Endothelial cell of umbilical vein (primary cell): Measurements from ENCODE around the gene VPS8. TPM values are rescaled to one million over a fixed set of nuclear protein-coding genes. Genes with fewer than 3 reads are reported as not detected.

Source experiments
- BruUV-seq: library from RNA; stranded (reverse); fragments of 400-500 nt; replicated peaks from 2 replicates; lab custom pipeline; 2021; lab: Mats Ljungman, UMichigan
- CTCF ChIA-PET: fragments of 300-600, 350-600 bp; sonication (Branson Sonifier 250); formaldehyde crosslinking; loops from one replicate; lab custom pipeline; 2021; ENCODE audit warnings: antibody characterized with exemption, inconsistent platforms; lab: Charles Lee
- POLR2A ChIA-PET: fragments of 300-600, 350-600 bp; sonication (Branson Sonifier 250); formaldehyde crosslinking; loops from one replicate; lab custom pipeline; 2021; ENCODE audit warnings: antibody characterized with exemption, inconsistent platforms; lab: Charles Lee
- DNase-seq: peaks from one replicate; pipeline ENCODE4 v3.0.0-alpha.2; 2011; ENCODE audit warnings: low read depth, low spot score
- FAIRE-seq: peaks from 2 replicates; lab custom pipeline; 2011; peaks lifted over from hg19 to GRCh38; lab: Jason Lieb, UNC
- H2AFZ ChIP-seq: 2 replicates; pipeline ENCODE4 v1.6.0; 2012; ENCODE audit warnings: low read depth, low read length, control low read depth, inconsistent platforms
- H3K27ac ChIP-seq: 2 replicates; pipeline ENCODE4 v1.5.1; 2011; ENCODE audit warnings: low read depth, mild to moderate bottlenecking, control low read depth, low read length, moderate library complexity; ENCODE audit not compliant: insufficient read depth
- H3K27me3 ChIP-seq, 2 experiments: 2 replicates each; pipeline versions ENCODE4 v1.6.0 to v1.6.1; 2011; ENCODE audit warnings: low read length in 2 of 2, mixed read lengths in 1 of 2; ENCODE audit not compliant: control insufficient read depth in 2 of 2, insufficient read depth in 2 of 2
- H3K36me3 ChIP-seq, 2 experiments: 2 replicates in 1 of 2; 3 replicates in 1 of 2; pipeline ENCODE4 v1.5.1; 2011; ENCODE audit warnings: low read length in 2 of 2, mild to moderate bottlenecking in 1 of 2, moderate library complexity in 1 of 2; ENCODE audit not compliant: control insufficient read depth in 2 of 2, insufficient read depth in 2 of 2; ENCODE audit errors: extremely low read depth in 1 of 2
- H3K4me1 ChIP-seq: 3 replicates; pipeline ENCODE4 v1.5.1; 2011; ENCODE audit warnings: mild to moderate bottlenecking, low read length; ENCODE audit not compliant: control insufficient read depth, insufficient read depth; ENCODE audit errors: extremely low read depth
- H3K4me2 ChIP-seq: 2 replicates; pipeline ENCODE4 v1.6.1; 2011; ENCODE audit warnings: low read length, control low read depth, mixed read lengths; ENCODE audit not compliant: insufficient read depth
- H3K4me3 ChIP-seq, 3 experiments: fragments of 200-600 bp in 1 of 3; sonication (generic), shearing (Covaris generic) in 1 of 3; replicated peaks in 1 of 3; 2 replicates each; pipeline ENCODE4 v1.5.1; 2011 to 2016; ENCODE audit warnings: control low read depth in 3 of 3, low read length in 3 of 3, mild to moderate bottlenecking in 2 of 3, inconsistent platforms in 1 of 3, low read depth in 1 of 3, moderate library complexity in 1 of 3; ENCODE audit not compliant: insufficient read depth in 1 of 3
- H3K79me2 ChIP-seq: 2 replicates; pipeline ENCODE4 v1.6.0; 2012; ENCODE audit warnings: low read length, inconsistent platforms; ENCODE audit not compliant: control insufficient read depth, insufficient read depth
- H3K9ac ChIP-seq: replicated peaks from 2 replicates; pipeline ENCODE3; 2011; ENCODE audit warnings: low read length, control low read depth; ENCODE audit not compliant: insufficient read depth; ENCODE audit errors: extremely low read depth
- H3K9me1 ChIP-seq: replicated peaks from 3 replicates; pipeline ENCODE4 v1.6.0; 2011; ENCODE audit warnings: mild to moderate bottlenecking, low read length; ENCODE audit not compliant: control insufficient read depth, insufficient read depth; ENCODE audit errors: extremely low read depth
- H3K9me3 ChIP-seq: replicated peaks from 2 replicates; pipeline ENCODE4 v1.5.1; 2012; ENCODE audit warnings: low read length, inconsistent platforms; ENCODE audit not compliant: control insufficient read depth, insufficient read depth
- H4K20me1 ChIP-seq: replicated peaks from 2 replicates; pipeline ENCODE3; 2011; ENCODE audit warnings: mild to moderate bottlenecking, low read length; ENCODE audit not compliant: control insufficient read depth, insufficient read depth; ENCODE audit errors: extremely low read depth
- FOS ChIP-seq: IDR thresholded peaks from 2 replicates; pipeline ENCODE4 v1.6.1; 2011; ENCODE audit warnings: mild to moderate bottlenecking, low read length, moderate library complexity, borderline replicate concordance; ENCODE audit not compliant: insufficient read depth
- GATA2 ChIP-seq: IDR thresholded peaks from 2 replicates; pipeline ENCODE4 v1.7.0; 2011; ENCODE audit warnings: low read depth, mild to moderate bottlenecking, moderate library complexity, mixed read lengths, low read length; ENCODE audit not compliant: insufficient read length, insufficient read depth
- JUN ChIP-seq: IDR thresholded peaks from 2 replicates; pipeline ENCODE4 v1.6.1; 2011; ENCODE audit warnings: borderline replicate concordance, low read depth; ENCODE audit not compliant: insufficient read length, insufficient read depth
- POLR2A ChIP-seq: IDR thresholded peaks from 2 replicates; pipeline ENCODE4 v1.6.1; 2012; ENCODE audit warnings: low read depth, mild to moderate bottlenecking, control low read depth, low read length
- dilution Hi-C: fragments of 300-500 bp; cut with MboI; formaldehyde crosslinking; loops from one replicate; pipeline ENCODE4 v1.15.0; 2019; ENCODE audit warnings: low sequenced_read_pairs; ENCODE audit not compliant: extremely low pct_ligation_motif_present
- intact Hi-C: fragments of 100-400 bp; cut with micrococcal nuclease; formaldehyde crosslinking; loops from one replicate; pipeline ENCODE4 v1.10.0; 2022
- polyA plus RNA-seq, 4 experiments: library from polyadenylated mRNA; depleted of rRNA in 3 of 4; stranded (reverse) in 3 of 4; unstranded in 1 of 4; fragments of >200 nt; gene quantifications; 2 replicates each; pipeline versions ENCODE4 v1.2.1 to v1.2.3, GENCODE V29; 2011 to 2012; ENCODE audit warnings: missing spikeins in 1 of 4
- total RNA-seq: library from RNA; stranded (reverse); gene quantifications from 2 replicates; pipeline ENCODE4 v1.2.3, GENCODE V29; 2021
- TF ChIP-seq, protein P1 (sequence below): IDR thresholded peaks from 2 replicates; pipeline ENCODE4 v1.6.1; 2011; ENCODE audit not compliant: insufficient read depth, insufficient read length

VPS8 gene
- total and polyA plus RNA-seq, 2 donors (not counting 3 experiments of a cell fraction or from before 2014, with no cell fraction given) = 13.7 to 51.6 TPM

GRCh38 chr3:185046164-185046515, 234.2 kb downstream of the VPS8 start:
- DNase-seq (no peak), FAIRE-seq (peak; percentile 64)
- Histone ChIP-seq H3K36me3 (peaks cover 0 to 4% of the 10 kb centered on the region in 2 experiments), H3K4me1 (peaks cover 28% of the 10 kb centered on the region), H3K79me2 (no peaks in the 10 kb centered on the region), H3K4me2 (peak overlapping the region; percentile 83), H2AFZ (no peak overlapping the region), H3K9ac (no peak overlapping the region), H3K9me1 (no peaks in the 10 kb centered on the region), H3K27me3 (no peaks in the 10 kb centered on the region), H3K27ac (peak overlapping the region; percentile 38), H3K9me3 (no peaks in the 10 kb centered on the region), H3K4me3 (peak overlapping the region in 1 of 3 experiments; percentile 34), H4K20me1 (no peaks in the 10 kb centered on the region)
- intact Hi-C loops (loop anchor here (5.0 kb wide), 1 partner anchor 106 kb away; the partner anchor contains the start of gene C3orf70), dilution Hi-C loops (no loop called here)
- POLR2A ChIA-PET = interaction anchor here (1.0 kb wide), 1 partner anchor 28 kb away, joined by 3 read pairs; no protein-coding TSS in a partner anchor
- CTCF ChIA-PET = interaction anchor here (0.8 to 1.9 kb wide), 6 partner anchors 8 to 171 kb away, joined by 3 to 5 read pairs (median 4); no protein-coding TSS in a partner anchor
- BruUV-seq = no TSS peak
- TF ChIP-seq JUN = no peak
- peak; percentile 45 for TF ChIP-seq GATA2
- TF ChIP-seq POLR2A = no peak

- Histone ChIP-seq H3K9ac (no peak overlapping the region), H3K9me3 (no peaks in the 10 kb centered on the region), H3K9me1 (no peaks in the 10 kb centered on the region), H3K4me2 (peak overlapping the region; percentile 83), H3K36me3 (peaks cover 0 to 4% of the 10 kb centered on the region in 2 experiments), H3K27me3 (no peaks in the 10 kb centered on the region), H2AFZ (no peak overlapping the region), H3K79me2 (no peaks in the 10 kb centered on the region), H4K20me1 (no peaks in the 10 kb centered on the region), H3K27ac (peak overlapping the region; percentile 38), H3K4me3 (no peak overlapping the region), H3K4me1 (peaks cover 28% of the 10 kb centered on the region)
- POLR2A ChIA-PET = no interaction called here
- no TSS peak for BruUV-seq
- dilution Hi-C loops = no loop called here
- TF ChIP-seq FOS (no peak), JUN (no peak), GATA2 (no peak)
- TF ChIP-seq, protein P1, sequence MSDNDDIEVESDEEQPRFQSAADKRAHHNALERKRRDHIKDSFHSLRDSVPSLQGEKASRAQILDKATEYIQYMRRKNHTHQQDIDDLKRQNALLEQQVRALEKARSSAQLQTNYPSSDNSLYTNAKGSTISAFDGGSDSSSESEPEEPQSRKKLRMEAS = no peak
- intact Hi-C loops = loop anchor here (5.0 kb wide), 1 partner anchor 106 kb away; the partner anchor contains the start of gene C3orf70
- CTCF ChIA-PET = no interaction called here
- FAIRE-seq (no peak), DNase-seq (peak; percentile 7)
Measured at GRCh38 chr3:185046603-185047002, 234.6 kb downstream of the VPS8 start.
